NCI-H774 (cell line): Measurements from ENCODE around the gene NOL9.

Experiments
- DNase-seq: peaks from one replicate; lab custom pipeline; 2025; lab: John Stamatoyannopoulos, UW

The NOL9 gene

DNA sequence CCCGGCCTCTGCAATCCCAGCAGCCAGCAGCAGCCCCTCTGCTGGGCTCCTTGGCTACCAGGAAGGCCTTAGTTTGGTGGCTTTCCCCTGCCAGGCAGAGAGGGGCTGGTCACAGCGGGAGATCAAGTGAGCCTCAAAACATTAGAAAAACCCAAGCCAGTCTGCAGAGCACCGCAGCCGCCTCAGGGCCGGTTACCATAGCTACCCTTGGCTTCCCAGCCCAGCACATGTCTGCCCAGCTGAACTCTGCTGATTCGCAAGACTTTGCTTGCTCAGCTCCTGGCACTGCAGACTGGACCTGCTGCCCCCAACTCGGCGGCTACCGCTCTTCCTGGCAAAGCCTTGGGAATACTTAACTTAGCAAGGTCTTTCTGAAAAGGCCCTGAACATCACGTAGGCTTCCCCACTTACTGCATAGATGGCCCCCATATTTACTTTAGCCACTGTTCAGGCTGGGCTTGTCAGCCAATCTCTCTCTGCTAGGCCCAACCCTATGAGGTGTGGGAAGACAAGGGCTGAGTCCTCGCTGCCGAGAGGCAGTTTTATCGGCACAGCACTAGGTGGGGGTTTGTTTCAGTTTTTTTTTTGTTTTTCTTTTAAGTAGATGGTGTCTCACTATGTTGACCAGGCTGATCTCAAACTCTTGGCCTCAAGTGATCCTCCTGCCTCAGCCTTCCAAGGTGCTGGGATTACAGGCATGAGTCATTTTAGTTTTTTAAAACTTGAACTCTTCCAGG, 34.2 kb downstream of the NOL9 start:
- DNase-seq = no peak

DNA sequence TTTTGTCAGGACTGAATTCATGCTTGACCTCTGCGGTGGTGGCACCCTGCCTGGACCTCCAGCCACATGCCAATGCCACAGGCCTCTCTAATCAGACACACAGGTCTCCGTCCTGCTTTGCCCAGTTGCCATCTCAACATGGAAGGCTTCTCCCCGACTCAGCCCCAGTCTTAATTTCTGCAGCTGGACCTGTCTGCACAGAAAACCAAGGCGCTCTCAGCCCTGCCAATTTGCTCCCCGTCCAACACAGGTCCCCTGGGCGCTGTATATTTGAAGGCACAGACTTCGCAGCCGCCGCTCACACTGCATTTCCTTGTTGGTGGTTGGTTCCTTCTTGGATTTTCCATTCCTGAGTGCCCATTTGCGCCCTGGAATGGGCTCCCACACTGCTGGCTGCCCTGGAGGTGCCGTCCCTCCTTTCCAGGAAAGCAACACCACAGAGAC, 34.8 kb downstream of the NOL9 start:
- DNase-seq = no peak

DNA sequence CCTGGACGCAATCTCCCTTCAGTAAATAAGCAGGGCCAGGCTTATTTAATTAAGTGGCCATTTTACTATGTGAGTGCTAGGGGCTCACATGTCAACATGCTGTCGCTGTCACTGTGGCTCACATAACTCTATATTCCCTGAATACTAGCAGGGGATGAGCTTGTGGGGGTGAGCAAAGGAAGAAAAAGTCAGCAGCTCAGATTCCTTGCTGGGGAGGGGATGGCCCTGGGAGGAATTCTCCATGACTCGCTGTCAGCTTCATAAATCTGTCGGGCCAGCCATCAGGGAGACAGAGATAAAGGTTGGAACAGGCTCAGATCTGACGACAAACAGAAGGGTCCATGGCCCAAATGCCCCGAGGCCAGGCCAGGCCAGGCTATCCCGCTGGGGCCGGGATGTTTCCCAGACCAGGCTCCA, 36.9 kb downstream of the NOL9 start:
- DNase-seq = no peak

DNA sequence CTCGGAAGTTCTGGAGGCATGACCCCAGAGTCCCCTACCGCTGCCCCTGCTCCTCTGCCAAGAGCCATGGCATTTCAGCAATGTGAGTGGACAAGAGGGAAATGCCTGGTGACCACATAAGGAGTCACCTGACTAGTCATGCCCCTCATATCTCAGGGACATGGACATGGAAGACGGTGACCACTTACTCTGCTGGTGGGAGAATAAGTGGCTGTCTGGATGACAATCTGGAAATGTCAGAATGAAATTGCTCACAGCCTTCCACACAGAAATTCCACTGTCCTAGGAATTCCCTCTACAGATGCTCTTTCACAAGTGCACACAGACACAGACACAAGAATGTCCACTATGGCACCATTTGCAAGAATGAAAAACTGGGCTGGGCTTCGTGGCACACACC, 38.5 kb downstream of the NOL9 start:
- DNase-seq = no peak

DNA sequence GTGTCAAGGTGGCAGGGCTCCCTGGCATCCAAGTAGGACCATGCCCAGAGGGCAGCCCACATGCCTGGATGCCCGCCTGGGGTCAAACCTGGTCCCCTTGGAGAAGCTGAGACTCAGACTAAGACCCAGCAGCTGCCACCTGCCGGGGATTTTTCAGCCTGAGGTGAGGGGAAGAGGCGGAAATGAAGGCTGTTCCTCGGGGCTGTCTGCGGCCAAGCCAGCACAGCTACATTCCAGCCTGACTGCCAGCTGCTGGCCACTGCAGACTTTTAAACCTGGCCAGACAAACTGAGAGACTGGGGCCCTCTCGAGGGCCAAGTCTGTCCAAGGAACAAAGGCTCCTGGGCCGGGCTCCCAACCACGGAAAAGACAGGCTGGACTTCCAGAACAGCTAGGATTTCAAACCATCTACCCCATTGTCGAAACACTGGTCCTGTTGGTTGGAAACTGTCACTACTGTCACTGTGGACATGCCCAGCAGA, 41.0 kb downstream of the NOL9 start:
- no peak for DNase-seq

DNA sequence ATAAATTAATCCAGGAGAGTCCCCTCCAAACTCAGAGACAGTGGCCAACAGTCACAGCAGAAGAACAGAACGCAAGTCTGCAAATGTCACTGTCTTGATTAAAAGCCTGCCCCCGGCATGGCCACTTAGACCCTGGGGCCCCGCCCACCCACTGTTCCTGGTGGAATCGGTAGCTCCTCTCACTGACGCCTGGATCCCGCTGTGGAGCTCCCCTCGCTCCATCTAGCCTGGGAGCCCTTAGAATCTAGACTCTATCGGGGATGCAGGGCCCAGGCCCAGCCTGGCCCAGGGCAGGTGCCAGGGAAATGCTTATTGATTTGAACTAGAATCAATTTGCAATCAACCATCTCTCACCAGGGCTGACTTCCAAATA, 41.4 kb downstream of the NOL9 start:
- no peak for DNase-seq

DNA sequence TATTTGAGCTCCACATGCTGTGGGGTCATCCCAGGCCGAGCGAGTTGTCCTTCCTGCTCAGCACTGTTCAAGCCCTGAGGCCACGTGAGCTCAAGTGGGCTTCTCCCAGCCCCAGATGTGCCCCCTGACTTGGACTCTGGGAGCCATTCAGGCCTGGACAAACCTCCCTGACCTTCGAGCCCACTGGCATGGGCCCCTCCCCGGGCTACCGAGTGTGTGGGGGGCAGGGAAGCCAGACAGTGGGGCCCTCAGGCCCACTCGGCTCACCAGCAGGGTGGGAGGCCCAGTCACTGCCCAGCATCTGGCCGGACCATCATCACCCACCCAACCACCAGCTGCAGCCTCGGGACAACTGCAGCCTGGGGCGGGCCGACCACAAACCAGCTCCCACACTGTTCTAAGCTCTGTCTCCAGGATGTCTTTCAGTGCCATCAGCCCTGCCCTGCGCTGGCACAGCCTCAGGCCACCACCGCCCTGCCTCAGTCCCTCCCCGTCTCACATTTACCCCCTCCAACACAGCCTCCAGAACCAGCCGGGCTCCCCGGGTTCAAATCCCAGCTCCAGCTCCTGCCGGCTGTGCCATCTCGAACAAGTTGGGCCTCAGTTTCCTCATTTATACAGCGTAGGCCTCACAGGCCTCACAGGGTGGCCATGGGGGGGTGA, 41.9 kb downstream of the NOL9 start:
- no peak for DNase-seq

DNA sequence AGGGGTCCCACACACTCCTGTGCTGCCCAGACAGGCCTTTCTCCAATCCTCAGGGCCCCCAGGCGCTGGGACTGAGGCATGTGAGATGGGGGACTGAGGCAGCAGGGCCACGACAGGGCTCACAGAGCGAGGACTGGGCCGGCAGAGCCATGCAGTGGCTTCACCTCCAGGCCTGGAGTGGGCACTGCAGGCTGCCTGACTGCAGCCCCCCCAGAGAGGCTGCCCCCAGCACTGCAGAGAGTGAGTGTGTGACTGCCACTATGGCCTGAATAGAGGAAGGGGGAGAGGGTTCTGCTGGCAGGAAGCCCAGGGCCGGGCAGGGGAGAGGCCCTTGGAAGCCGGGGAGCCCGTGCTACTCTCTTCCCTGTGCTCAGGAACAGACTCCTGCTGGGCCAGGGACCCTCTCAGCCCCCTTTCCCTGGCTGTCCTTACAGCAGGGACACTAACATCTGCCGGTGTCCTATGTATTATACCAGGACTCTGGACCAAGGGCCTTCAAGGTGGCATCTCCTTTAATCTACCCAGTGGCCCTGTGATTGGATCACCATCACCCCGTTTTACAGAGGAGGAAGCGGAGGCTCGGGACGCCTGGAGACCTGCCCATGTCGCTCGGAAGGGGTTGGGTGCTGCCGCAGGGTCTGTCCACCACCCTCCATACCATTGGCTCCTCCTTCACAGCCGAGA, 42.6 kb downstream of the NOL9 start:
- DNase-seq = no peak

DNA sequence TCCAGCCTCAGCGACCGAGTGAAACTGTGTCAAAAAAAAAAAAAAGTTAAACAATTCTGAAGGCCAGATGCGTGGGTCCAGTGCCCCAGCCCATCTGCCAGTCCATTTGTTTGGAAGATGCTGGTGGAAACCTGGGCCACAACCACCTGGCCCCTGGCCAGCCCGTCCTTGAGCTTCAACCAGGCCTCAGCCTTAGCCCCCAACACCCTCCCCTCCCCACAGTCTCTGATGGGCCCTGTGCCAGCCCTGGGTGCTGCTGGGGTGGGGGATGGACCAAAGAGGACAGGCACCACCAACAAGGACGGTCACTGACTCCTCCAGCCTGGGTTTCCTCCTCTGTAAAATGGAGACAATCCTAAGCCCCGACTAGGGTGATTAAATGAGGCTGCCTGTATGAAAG, 43.3 kb downstream of the NOL9 start:
- no peak for DNase-seq

DNA sequence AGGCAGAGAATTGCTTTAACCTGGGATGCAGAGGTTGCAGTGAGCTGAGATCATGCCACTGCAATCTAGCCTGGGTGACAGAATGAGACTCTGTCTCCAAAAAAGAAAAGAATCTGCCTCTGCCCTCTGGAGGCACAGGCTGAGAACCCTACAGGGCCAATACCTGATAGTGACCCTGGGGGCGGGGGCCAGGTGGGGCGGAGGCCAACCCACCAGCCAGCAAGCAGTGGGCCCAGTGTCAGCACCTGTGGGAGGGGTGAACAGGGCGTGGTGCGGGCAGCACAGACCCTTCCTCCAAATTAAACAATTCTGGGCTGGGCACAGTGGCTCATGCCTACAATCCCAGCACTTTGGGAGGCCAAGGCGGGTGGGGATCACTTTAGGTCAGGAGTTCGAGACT, 43.8 kb downstream of the NOL9 start:
- no peak for DNase-seq

DNA sequence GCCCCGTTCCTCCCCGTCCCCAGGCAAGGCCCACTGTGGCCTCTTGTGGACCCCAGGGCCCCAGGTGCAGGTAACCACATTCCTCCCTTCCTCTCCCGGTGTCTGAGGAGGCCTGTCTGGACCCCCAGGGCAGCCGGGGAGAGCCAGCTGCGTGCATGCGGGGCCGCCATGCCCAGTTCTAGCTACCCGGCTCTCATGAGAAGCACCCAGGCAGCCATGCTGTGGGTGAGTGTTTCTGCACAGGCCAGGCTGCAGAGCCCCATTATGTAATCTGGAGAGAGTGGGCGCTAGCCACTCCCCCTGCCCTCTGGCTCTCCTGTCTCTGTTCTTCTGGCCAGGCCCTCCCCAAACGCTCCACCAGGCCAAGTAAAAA, 44.4 kb downstream of the NOL9 start:
- no peak for DNase-seq

DNA sequence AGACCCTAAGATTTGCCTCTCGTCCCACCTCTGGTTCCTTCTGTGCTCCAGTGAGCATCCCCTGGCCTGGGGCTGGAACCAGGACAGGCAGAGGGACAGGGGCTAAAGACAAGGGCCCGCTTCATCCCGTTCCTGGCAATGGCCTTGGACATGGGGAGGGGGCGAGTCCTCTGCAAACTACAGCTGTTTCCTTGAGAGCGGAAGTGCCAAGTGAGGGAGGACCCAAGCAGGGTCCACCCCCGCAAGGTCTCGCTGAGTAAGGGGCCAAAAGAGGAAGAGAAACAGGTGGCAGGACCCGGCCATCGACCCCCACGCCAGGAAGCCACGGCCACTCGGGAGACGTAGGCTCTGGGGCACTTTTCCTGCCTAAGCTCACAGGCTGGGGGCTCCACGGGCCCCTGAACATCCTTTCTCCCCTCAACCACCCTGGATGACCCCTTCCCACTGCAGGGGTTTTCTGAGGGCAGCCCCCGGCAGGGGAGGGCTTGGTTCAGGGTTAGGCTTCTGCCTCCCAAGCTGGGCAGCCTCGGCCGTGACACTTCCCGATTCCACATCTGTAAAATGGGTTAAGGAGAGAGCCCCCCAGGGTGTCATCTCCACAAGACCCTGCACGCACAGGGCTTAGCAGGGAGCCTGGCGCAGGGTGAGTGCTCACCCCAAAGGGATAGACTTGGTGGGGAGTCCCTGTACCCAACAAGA, 44.9 kb downstream of the NOL9 start:
- DNase-seq = no peak

DNA sequence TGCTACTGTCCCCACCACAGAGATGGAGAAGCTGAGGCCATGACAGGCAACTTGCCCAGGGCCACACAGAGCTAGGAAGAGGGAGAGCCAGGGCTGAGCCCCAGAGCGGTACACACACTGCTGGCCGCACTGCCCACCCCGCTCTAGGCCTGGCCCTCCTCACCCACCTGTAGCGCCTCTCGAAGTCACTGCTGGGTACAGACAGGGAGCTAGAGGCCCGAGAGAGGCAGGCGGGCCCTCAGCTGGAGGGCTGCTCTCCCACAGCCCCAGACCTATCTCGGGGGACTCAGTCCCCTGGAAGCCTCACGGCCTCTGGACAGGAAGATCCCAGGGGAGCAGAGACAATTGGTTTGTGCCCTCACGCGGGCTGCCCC, 45.5 kb downstream of the NOL9 start:
- DNase-seq = no peak

DNA sequence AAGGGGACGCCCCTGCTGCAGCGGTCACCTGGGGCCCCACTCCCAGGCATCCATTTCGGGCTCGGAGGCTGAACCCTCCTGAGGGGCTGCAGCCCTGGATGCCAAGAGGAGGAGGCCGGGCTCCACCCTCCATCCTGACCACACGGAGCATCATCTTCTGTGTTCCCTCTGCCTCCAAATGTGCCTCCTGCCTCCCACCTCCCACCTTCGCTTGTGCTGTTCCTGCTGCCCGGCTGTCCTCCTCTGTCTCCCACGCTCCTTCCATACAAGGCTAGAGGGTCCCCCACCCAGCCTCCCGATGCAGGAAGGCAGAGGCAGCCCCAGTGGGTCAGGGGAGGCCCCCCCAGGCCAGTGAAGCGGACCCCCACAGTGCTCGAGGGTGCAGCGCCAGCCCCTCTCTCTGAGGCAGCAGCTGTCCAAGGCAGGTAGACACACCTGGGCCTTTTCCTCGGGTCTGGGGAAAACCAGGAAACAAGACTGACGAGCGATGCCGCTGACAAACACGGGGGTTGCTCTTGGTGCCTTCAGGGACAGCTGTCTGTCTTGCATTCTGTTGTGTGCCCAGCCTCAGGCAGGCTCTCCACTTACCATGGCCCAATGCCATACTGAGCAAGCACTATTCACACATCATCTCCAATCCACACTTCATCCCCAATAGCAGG, 46.0 kb downstream of the NOL9 start:
- no peak for DNase-seq

DNA sequence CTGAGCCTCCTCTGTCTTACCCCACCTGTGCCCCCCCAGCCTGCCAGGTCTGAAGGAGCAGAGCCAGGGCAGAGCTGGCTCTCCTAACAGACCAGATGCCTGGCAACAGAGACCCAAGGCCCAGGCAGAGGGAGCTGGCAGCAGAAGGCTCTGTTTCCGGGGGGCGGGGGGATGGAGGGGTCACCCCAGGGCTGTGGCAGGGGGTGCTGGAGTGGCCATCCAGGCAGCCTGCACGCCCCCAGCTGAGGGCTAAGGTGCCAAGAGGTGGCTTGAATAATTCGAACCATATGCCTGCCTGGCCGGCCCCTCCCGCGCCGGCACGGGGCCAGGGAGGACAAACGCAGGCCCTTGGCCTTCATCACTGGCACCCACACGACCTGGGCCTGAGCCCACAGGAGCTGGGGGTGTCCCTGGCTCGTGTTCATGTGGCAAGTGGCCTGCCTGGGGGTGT, 46.8 kb downstream of the NOL9 start:
- no peak for DNase-seq

DNA sequence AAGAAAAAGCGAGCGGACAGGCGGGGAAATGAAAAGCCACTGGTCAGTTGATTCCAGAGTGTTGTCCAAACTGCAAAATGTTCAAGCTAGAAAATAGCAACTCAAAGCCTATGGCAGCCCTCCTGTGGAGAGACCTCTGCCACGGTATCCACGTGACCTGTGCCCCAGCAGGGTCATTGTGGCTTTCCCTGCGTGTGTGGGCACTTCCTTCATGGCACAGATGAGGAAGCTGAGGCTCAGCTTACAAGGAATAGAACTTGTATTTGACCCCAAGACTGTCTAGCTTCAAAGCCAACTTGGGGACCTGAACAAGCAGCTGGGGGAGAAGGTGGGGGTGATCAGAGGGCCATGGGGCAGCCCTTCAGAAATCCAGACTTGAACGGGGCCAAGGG, 47.3 kb downstream of the NOL9 start:
- no peak for DNase-seq

DNA sequence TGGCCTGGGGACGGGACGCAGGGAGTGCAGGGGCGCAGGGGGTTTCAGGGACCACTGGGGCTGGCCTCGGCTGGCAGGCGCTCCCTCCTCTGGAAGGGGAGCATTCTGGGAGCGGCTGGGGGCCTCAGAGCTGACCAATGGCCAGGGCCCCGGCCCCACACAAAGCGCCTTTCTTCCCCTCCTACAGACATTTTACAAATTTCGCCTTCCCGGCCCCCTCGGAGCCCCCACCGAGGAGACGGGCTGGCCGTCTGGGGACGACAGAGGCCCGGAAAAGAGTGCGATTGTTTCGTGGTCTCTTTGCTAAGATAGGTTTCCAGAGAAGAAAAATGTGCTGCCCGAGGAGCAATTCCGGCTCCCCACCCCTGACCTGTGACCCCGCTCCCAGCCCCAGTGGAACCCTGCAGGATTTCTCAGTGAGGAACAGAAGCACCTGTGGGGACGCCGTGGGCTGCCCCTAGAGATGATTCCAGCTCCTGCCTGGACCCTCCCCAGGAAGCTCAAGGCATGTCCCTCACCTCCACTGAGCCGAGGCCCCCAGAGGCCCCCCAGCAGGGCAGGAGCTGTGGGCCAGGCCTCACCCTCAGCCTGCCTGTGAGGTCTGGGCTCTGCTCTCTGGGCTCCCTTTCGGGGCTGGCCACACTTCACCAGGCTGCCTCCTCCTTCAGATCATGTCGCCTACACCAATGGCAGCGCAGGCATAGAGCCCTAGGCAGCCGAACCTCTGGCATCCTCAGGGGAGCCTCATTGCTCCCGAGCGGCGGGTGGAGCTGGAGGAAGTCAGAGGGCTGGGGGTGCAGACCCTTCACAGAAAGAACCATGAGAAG, 47.9 kb downstream of the NOL9 start:
- DNase-seq = no peak

DNA sequence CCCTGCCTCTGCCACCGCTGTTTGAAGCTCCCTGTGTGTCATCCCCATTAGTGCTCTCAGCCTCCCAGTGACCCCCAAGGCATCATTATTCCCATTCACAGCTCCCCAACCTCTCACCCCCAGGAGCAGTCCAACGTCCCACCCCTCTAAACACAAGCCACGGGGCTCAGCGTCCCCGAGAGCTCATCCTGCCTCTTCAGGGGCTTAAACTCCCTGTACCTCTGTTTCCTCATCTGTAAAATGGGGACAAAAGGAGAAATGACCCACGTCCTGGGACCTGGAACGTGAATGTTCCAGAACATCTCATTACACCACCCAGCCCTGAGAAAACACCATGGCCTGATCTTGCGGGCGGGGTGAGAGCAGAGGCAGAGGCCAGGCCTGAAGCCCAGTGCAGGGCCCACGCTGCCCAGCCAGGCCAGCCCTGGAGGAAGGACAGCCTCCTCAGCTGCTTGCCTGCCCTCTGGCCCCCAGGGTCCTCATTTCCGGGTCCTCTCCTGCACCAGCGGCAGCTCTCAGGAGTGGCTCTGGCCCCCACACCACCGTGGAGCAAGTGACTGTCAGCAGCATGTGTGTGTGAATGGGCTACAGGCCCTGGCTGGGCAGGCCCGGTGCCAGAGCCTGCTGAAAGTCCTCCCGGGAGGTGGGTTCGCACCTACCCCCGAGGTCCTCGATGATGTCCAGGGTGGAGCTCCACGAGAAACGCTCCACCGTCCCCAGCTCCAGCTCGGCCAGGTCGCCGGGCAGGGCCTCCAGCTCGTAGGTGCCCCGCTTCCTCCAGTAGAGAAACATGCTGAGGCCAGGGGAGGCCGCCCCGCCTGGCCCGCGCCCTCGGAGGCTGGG, 48.7 kb downstream of the NOL9 start:
- DNase-seq = no peak

DNA sequence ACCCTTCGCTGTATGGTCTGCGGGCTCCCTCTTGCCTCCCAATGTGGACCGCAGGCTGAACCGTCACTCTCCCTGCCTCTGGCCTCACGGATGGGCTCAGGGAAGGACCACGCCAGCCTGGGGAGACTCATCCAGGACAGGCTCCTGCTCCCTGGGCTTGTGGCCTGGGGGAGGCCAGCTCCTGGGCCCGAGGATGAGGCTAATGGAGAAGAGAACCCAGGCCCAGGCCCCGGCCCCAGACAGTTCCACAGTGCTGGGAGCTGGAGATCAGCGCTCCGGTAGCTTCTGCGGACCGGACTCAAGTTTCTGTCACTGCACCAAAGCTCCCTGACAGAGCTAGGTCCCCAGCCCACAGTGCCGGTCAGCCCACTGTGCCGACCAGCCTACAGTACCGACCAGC, 49.4 kb downstream of the NOL9 start:
- no peak for DNase-seq

DNA sequence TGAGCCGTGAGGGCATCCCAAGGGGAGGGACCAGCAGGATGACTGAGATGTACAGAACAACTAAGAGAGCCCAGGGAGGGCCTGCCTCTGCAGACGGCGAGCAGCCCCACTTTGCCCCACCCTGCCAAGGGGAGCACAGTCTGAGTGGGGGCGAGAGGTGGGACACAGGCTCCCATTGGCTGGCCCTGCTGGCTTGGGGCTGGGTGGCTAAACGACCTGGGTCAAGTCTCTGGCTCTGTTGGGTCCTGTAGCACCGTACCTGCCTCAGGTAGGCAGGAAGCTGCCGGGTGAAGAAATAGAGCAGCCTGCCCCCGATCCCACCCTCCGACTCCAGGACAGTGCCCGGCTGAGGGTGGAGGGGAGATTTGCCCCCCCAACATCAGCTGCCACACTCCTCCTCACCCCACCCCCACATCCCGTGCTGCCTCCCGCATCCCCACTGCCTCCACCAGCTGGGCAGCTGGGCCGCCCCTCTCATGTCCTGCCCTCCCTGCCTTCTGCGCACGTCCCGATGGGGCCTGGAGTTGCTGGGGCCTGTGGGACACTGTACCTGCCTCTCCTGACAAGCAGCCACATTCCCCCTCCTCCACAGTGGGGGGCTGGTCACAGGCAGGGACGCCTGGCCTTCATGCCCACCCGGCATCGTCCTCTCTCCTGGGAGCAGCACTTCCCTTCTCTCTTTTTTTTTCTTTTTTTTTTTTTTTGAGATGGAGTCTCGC, 50.3 kb downstream of the NOL9 start:
- DNase-seq = no peak
